ENCODE data around the gene KIAA0232. TPM values are rescaled to one million over a fixed set of nuclear protein-coding genes. Genes with fewer than 3 reads are reported as not detected.

The KIAA0232 gene
- total RNA-seq, 1 experiment from 2014 or later: 5.5 TPM

DNA sequence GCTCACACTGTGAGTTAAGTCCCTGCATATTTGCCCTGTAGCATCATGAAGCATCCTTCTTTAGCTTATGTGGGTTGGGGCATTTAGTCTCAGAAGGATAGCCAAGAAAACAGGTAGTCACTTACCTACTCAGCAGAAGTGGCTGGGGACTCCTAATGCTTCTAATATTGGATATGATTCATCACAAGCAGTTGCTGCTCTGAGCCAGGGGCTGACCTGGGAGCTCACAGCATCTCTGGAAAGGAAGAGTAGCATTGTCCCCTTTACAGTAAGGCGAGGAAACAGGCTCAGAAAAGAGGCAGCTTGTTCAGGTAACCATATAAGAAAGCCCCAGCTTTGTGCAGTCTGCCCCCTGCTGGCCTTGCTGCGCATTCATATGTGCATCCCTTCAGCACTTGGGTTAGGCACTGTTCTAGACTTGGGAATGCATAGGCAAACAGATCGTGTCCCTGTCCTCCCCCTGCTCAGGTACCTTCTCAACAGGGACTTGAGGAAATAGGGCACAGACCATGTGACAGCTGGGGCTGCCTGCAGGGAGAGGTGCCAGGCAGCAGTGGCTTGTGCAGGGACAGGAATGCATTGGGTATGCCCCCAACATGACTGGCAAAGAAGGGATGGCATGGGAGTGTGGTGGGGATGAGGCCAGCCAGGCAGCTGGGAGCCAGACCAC, 91.4 kb downstream of the KIAA0232 start:
- no peak overlapping the region for H3K4me3 ChIP-seq (ENCODE audit: low read length)
- CTCF ChIA-PET: interaction anchor here (0.5 to 1.7 kb wide), 3 partner anchors 81 to 199 kb away, joined by 5 to 6 read pairs (median 6); no protein-coding TSS in a partner anchor
- POLR2A ChIA-PET (ENCODE audit: unreplicated experiment): no interaction called here

DNA sequence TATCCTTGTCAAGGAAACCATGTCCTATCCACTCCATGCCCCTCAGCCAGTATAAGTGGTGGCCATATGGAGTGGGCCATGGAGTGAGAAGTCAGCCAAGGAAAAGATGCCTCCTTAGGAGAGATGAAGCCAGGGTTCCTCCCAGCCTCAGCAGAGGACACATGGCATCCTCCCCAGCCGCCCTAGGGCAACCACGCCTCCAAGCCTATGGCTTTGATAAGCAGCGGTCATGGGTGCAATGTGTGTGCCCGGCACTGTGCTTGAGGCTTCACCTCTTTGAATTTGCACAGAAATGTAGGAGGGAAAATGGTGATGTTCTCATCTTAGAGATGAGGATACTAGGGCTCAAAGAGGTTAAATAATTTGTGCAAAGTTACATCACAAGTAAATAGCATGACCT, 92.5 kb downstream of the KIAA0232 start:
- BruUV-seq (replicated peaks): no TSS peak
- no peaks in the 10 kb centered on the region for H3K79me2 ChIP-seq (ENCODE audit: low read length)
- ChIA-PET CTCF (interaction anchor here (0.6 kb wide), 1 partner anchor 1033 kb away, joined by 3 read pairs; no protein-coding TSS in a partner anchor), POLR2A (ENCODE audit: unreplicated experiment) (no interaction called here)
- H3F3A ChIP-seq (ENCODE audit: low read length, unreplicated experiment): no peaks in the 10 kb centered on the region
- no peak overlapping the region for H3K4me3 ChIP-seq (ENCODE audit: low read length)
- no peaks in the 10 kb centered on the region for H3K9me3 ChIP-seq (ENCODE audit: low read length)
- no peak for ATAC-seq
- no peaks in the 10 kb centered on the region for H3K4me1 ChIP-seq (ENCODE audit: insufficient read depth, low read length)
- TF ChIP-seq EZH2phosphoT487 (IDR thresholded peaks at IDR 0.05; ENCODE audit: borderline replicate concordance, low read length) (no peak), EZH2 (IDR thresholded peaks at IDR 0.05; ENCODE audit: low read length, unreplicated experiment) (no peak)
- TF ChIP-seq, protein P1, sequence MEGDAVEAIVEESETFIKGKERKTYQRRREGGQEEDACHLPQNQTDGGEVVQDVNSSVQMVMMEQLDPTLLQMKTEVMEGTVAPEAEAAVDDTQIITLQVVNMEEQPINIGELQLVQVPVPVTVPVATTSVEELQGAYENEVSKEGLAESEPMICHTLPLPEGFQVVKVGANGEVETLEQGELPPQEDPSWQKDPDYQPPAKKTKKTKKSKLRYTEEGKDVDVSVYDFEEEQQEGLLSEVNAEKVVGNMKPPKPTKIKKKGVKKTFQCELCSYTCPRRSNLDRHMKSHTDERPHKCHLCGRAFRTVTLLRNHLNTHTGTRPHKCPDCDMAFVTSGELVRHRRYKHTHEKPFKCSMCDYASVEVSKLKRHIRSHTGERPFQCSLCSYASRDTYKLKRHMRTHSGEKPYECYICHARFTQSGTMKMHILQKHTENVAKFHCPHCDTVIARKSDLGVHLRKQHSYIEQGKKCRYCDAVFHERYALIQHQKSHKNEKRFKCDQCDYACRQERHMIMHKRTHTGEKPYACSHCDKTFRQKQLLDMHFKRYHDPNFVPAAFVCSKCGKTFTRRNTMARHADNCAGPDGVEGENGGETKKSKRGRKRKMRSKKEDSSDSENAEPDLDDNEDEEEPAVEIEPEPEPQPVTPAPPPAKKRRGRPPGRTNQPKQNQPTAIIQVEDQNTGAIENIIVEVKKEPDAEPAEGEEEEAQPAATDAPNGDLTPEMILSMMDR (conservative IDR thresholded peaks at IDR 0.05; ENCODE audit: low read depth, low read length): no peak
- H3K36me3 ChIP-seq (ENCODE audit: low read depth, low read length): peaks cover 3% of the 10 kb centered on the region; the same call in 1 of the 2 replicates
- DNase-seq: no peak
- H3K27me3 ChIP-seq (ENCODE audit: low read length): no peaks in the 10 kb centered on the region
- no peak overlapping the region for H2AFZ ChIP-seq (ENCODE audit: low read length)
- H3K9ac ChIP-seq (ENCODE audit: low read length): no peak overlapping the region
- H3K4me2 ChIP-seq (ENCODE audit: low read length): no peak overlapping the region
- H3K27ac ChIP-seq (ENCODE audit: low read length): no peak overlapping the region
- intact Hi-C loops (cut with micrococcal nuclease): loop anchor here (1.0 kb wide), 2 partner anchors 155 to 159 kb away; partner anchors contain the start of gene BLOC1S4
- no peaks in the 10 kb centered on the region for H3K9me2 ChIP-seq (replicated peaks; ENCODE audit: low read length)
- H4K20me1 ChIP-seq (ENCODE audit: low read length): no peaks in the 10 kb centered on the region

More for the DNA sequence above, 91.4 kb downstream of the KIAA0232 start:
- no peaks in the 10 kb centered on the region for H3K9me2 ChIP-seq (replicated peaks; ENCODE audit: low read length)
- BruUV-seq (replicated peaks): no TSS peak
- no peaks in the 10 kb centered on the region for H3K4me1 ChIP-seq (ENCODE audit: insufficient read depth, low read length)
- DNase-seq (peak; percentile 64), ATAC-seq (peak; percentile 86)
- no peaks in the 10 kb centered on the region for H3K9me3 ChIP-seq (ENCODE audit: low read length)
- no peaks in the 10 kb centered on the region for H4K20me1 ChIP-seq (ENCODE audit: low read length)
- H3K27ac ChIP-seq (ENCODE audit: low read length): no peak overlapping the region
- no peak overlapping the region for H3K9ac ChIP-seq (ENCODE audit: low read length)
- intact Hi-C loops (cut with micrococcal nuclease): loop anchor here (1.0 to 2.0 kb wide), 3 partner anchors 91 to 158 kb away; partner anchors contain the start of genes BLOC1S4 and KIAA0232
- no peak overlapping the region for H3K4me2 ChIP-seq (ENCODE audit: low read length)
- H3K79me2 ChIP-seq (ENCODE audit: low read length): no peaks in the 10 kb centered on the region
- H3K27me3 ChIP-seq (ENCODE audit: low read length): no peaks in the 10 kb centered on the region
- H3K36me3 ChIP-seq (ENCODE audit: low read depth, low read length): peaks cover 3% of the 10 kb centered on the region; the same call in 1 of the 2 replicates
- no peaks in the 10 kb centered on the region for H3F3A ChIP-seq (ENCODE audit: low read length, unreplicated experiment)
- H2AFZ ChIP-seq (ENCODE audit: low read length): no peak overlapping the region
- no peak for TF ChIP-seq EZH2phosphoT487 (IDR thresholded peaks at IDR 0.05; ENCODE audit: borderline replicate concordance, low read length)
- TF ChIP-seq, protein P1 (conservative IDR thresholded peaks at IDR 0.05; ENCODE audit: low read depth, low read length): peak; percentile 80

DNA sequence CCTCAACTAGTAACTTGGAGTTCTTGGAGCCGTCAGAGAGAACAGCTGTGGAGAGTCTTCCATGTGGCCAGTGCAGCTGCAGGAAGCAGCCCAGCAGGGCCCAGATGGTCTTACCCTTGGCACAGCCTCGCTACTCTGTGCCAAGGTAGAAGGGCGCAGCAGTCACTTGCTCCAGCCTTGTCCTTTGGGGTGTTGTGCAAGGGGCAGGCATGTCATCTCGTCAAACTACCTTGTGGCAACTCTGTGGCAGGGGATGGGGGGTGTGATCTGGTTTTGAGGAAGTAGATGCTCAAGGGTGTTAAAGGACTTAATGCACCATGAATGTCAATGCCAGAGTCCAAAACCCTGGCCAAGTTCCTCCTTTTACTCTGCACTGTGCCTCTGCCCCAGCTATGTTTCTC, 92.9 kb downstream of the KIAA0232 start:
- BruUV-seq (replicated peaks): no TSS peak
- ATAC-seq (no peak), DNase-seq (no peak)
- Histone ChIP-seq H2AFZ (ENCODE audit: low read length) (no peak overlapping the region), H3K27me3 (ENCODE audit: low read length) (no peaks in the 10 kb centered on the region), H3K79me2 (ENCODE audit: low read length) (no peaks in the 10 kb centered on the region), H3F3A (ENCODE audit: low read length, unreplicated experiment) (no peaks in the 10 kb centered on the region), H3K36me3 (ENCODE audit: low read depth, low read length) (peaks cover 3% of the 10 kb centered on the region; the same call in 1 of the 2 replicates), H3K4me1 (ENCODE audit: insufficient read depth, low read length) (no peaks in the 10 kb centered on the region), H4K20me1 (ENCODE audit: low read length) (no peaks in the 10 kb centered on the region), H3K9me3 (ENCODE audit: low read length) (no peaks in the 10 kb centered on the region), H3K9ac (ENCODE audit: low read length) (no peak overlapping the region), H3K9me2 (replicated peaks; ENCODE audit: low read length) (no peaks in the 10 kb centered on the region), H3K27ac (ENCODE audit: low read length) (no peak overlapping the region), H3K4me3 (ENCODE audit: low read length) (no peak overlapping the region), H3K4me2 (ENCODE audit: low read length) (no peak overlapping the region)
- POLR2A ChIA-PET (ENCODE audit: unreplicated experiment): no interaction called here
- TF ChIP-seq, protein P1 (conservative IDR thresholded peaks at IDR 0.05; ENCODE audit: low read depth, low read length): no peak
- TF ChIP-seq EZH2 (IDR thresholded peaks at IDR 0.05; ENCODE audit: low read length, unreplicated experiment) (no peak), EZH2phosphoT487 (IDR thresholded peaks at IDR 0.05; ENCODE audit: borderline replicate concordance, low read length) (no peak)
- intact Hi-C loops (cut with micrococcal nuclease): no loop called here
- CTCF ChIA-PET: no interaction called here
